ENCODE measurements around the gene ST7. TPM values are rescaled to one million over a fixed set of nuclear protein-coding genes. Genes with fewer than 3 reads are reported as not detected.
A peak's percentile ranks its signal among the peaks of the same experiment; 100 is the strongest.
"Not testable (repeated sequence)": the region's sequence is repeated elsewhere in the genome, so short reads cannot be mapped to it uniquely, and the experiment has no call there.

Gene ST7
- total RNA-seq, 1 experiment from 2014 or later: 20.8 TPM

DNA sequence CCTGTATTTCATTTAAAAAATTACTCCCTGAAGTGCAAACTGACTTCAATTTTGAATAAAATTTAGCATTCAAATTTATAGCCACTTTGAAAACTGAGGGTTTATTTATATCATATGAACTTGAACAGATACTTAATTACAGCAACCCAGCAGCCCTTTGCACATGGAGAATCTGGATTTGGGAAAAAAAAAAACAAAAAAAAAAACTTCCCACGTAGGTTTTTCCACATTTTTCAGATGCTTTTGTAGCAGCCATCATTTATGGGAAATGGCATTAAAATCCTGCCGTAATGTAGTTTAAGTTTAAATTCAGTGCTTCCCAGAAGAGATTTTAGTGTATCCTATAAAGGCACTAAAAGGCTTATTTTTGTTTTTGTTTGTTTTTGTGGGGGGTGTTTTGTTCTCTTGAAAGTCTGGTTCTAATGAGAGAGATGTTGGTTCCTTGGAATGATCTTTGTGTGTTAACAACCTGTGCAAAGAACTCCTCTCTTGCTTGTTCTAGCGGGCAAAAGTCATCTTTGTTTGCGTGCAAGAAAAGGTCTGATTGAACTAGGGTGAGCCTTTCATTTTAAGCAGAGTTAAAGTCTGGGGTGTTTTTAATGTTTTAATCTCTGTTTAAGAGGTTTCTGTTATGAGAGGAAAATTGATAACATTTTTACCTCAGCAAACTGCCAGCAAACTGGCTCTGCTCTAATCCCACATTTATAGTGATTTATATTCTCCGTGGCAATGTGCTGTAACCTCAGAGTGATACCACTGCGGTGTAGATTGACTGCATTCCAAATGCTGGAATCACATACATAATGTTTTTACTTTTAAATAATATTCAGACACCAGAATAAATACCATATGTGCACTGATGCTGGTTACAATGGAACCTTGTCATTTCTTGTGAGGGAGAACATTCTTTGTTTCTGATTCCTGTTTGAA, 264.1 kb downstream of the ST7 start:
- DNase-seq (ENCODE audit: low read depth): peak; percentile 17

DNA sequence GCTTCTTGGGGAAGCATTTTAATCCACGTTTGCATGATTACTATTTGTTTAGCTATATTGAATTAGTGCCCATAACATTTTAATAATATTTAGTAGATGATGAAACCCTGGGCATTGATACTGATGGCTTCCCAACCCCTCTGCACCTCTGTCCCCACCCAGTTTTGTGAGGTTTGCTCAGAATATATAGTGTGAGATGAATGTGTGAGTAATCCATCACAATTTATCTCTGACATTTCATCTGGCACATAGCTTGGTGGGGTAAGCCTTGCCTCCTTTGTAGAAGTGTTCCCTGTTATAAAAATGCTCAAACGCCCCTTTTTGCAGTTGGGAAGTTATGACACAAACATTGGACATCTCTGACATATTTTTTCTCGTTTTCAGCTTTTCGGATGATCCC, 265.4 kb downstream of the ST7 start:
- no peak for DNase-seq (ENCODE audit: low read depth)

DNA sequence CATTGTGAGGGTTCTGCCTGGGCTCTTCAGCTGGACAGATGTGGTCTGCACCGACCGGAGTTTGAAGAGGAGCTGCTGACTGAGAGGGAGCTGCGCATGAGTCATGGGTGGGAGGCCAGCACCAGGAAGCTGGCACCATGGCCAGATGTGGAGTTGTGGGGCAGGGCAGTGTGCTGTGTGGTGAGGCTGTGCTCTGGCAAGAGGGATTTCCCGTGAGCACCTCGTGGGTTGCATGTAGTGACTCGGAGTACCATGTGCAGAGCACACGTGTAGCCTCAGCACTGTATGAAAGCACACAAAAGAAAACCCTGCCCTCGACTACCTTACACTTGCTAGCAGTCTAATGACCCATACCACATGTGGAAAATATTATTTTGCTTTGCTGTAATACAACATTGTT, 266.2 kb downstream of the ST7 start:
- DNase-seq (ENCODE audit: low read depth): peak; percentile 34

DNA sequence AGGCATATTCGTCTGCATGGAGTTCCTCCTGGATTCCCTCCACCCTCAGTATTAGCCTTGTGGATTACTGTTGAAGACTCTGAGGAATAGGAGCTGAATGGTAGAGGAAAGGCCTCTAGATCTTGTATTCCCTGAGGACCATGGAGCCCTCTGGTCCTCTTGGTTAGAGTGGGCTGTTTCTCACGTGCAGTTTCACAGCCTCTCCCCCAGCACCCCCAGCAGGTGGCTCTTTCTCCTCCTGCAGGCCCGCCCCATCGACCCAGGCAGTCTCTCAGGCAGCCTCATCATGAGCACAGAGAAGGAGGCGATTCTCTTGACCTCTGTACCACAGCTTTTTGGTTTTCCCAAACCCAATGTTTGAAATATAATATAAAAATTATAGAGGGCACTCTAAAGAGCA, 267.5 kb downstream of the ST7 start:
- no peak for DNase-seq (ENCODE audit: low read depth)

DNA sequence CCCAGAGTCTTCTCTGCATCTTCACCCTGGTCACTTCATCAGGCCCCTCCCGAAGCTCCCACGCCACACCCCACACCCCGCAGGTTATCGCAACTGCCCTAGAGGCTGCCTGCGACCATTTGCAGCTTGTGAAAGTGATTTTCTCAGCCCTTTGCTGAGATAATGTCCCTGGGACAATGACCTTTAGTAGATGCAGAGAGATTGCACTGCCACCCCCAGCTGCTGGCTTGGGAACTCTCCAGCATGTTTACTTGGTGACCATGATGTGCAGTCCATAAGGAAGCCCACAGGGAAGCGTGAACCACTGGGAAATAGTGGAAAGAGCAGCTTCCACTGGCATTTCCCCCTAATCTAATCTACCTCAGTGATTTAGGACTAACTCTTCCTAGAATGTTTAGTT, 272.2 kb downstream of the ST7 start:
- no peak for DNase-seq (ENCODE audit: low read depth)

DNA sequence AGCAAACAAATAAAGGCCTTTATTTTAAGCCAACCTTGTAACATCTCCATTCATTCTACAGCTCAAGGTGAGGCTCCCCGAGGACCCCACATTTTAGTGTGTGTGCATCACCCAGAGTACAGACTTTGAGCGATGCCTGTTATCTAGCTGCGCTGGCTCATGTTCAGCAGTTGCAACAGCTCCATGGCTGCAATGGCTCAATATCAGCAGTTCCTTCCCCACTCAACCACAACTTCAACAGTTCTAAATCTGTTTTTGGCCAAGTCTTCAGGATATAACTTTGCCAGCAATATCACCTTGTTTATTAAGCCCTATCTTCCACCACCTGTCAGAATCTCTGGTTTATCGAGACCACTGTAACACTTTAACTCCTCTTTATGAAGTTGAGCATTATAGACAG, 273.8 kb downstream of the ST7 start:
- no peak for DNase-seq (ENCODE audit: low read depth)

DNA sequence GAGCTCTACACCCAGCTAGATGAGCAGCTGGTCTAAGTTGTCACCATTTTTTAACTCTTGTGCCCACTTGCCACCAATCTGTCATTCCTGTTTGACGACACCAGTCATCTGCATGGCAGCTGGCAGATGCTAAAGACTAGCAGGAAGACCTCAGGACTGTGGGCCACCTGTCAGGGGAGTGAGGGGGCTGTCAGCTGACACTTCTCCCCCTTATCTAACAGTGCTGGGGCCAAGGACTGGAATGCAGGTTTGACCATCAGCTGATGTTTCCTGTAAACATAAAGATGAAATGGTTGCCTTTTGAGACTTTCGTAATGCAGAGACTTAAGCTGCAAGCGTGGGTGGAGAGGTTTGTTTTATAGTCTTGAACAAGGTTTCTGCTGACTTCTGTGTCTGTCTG, 276.0 kb downstream of the ST7 start:
- DNase-seq (ENCODE audit: low read depth): peak; percentile 91

DNA sequence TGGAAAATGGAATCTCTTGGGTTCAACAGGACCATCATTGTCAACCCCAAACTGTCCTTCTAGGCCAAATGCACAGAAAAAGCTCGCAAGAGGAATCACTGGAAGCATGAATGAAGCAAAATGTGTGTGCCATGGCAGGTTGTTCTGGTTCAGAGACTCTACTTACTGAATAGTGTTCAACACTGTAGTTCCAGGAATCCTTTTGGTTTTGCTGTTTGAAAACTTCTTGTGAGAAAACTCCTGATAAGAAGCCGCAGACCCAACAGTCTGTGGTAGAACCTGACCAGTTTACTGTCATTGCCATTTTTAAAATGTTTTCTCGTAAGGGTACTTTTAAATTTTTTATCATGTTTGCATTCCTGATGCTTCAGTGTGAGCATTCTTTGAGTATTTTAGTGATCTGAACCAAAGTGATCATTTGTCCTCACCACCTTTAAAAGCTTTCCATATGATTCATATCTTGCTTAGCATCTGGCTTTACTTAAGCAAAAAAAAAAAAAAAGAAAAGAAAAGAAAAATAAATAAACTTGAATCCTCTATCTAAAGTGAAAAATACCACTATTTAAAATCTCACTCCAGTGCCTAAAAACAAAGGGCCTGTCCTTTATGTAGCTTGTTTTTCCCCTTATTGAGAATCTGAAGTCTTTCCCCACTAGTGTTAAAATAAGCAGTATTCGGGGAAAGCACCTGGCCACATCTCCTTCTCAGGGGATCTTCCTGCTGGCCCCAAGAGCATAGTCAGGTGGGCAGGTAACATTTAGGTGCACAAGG, 277.2 kb downstream of the ST7 start:
- peak; percentile 18 for DNase-seq (ENCODE audit: low read depth)

DNA sequence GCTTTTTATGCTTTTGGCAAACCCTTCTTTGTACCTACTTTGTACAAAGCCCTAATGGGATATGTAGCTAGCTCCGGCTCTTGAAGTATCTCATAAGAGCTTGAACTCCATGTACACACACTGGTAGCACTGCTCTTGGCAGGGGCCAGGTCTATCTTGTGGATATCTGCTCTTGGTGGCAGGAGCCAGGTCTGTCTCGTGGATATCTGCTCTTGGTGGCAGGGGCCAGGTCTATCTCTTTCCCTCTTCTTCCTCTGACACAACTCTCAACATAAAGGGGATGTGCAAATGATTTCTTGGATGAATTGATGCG, 277.7 kb downstream of the ST7 start:
- no peak for DNase-seq (ENCODE audit: low read depth)

DNA sequence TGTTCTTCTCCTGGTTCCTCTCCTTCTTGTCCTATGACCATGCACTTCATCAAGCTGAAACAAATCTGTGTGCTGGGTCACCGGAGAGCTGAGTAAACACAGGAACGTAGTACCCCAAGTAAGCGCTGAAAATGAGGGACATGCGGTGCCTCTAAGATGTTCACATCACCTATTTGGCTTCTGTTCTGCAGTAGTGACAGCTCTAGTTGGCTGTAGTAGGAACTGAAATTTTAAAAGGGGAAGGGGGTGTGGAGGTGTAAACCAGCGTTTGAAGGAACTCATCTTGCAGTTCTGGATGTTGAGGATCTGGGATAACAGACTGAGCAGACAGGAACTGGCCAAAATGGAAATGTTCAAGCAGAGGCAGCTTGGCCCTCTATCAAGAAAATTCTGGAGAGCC, 284.3 kb downstream of the ST7 start:
- no peak for DNase-seq (ENCODE audit: low read depth)

DNA sequence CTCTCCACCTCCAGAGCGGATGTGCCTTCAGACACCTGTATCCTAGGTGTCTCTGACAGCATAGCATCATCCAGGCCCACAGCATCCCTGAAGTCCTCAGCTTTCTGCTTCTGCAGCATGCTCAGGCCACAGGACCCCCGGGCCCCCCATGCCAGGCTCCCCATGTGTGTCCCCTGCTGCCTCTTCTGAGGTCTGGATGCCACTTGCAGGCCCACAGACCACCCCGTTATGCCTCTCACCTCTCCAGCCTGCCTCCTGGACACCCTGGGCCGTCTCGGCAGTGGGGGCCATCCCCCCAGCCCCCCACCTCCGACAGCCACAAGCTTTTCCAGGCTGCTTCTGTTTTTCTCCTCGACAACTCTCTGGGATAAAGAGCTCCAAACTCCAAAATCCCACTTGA, 285.2 kb downstream of the ST7 start:
- DNase-seq (ENCODE audit: low read depth): no peak

DNA sequence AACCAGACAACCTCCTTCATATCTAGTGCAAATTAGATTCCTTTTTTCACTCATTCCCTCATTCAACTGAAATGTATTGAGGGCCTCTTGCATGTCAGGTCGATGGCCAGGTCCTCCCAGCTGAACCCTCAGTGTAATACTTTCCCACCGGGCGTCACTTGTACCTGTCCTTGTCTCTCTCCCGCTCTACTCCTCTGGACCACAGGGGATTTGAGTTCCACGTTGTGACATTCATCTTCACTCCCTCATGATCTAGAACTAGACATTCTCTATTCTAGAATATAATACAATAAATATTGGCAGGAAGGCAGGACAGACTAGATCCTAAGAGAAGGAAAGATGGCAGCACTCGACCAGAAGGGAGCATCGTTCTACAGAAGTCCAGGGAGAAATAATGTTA, 285.6 kb downstream of the ST7 start:
- DNase-seq (ENCODE audit: low read depth): no peak

DNA sequence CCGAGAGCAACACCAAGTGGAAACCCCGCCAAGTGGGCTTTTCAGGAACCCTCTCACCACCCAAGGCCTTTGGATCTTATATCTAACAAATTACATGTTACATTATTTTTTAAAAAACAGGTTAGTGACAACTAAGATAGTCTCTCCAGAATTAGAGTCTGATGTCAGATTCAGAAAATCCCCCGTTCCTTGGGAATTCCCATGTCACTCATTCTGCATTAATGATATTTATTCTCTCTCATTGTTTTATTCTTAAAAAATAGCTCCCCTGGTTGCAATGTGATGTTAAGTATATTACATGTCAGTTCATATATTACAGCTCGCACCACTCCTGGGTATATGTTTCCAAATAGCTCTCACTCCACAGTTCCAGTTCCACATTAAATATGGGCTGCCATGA, 287.8 kb downstream of the ST7 start:
- DNase-seq (ENCODE audit: low read depth): no peak

DNA sequence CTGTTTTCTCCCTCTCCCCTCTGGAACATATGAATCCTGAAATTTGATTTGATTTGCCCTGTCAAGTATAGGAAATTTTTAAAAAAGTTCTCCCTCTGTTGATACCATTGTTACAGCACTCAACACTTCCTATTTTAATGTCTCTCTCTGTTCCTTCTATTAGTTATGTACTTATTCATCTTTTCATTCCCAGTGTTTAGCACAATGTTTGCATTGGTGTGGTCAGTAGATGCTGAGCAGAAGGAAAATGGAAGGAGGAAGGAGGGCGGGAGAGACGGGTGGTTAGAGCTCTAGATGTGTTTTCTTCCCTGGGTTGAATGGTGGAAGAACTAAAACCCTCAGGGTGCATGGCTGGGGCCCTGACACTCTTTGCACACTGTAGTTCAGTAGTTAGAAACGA, 290.1 kb downstream of the ST7 start:
- DNase-seq (ENCODE audit: low read depth): no peak

DNA sequence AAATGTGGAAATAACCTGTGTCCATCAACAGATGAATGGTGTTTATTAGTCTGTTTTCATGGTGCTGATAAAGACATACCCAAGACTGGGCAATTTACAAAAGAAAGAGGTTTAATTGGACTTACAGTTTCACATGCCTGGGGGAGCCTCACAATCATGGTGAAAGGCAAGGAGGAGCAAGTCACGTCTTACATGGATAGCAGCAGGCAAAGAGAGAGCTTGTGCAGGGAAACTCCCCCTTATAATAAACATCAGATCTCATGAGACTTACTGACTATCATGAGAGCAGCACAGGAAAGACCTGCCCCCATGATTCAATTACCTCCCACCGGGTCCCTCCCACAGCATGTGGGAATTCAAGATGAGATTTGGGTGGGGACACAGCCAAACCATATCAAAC, 292.4 kb downstream of the ST7 start:
- not testable (repeated sequence) for DNase-seq (ENCODE audit: low read depth)

DNA sequence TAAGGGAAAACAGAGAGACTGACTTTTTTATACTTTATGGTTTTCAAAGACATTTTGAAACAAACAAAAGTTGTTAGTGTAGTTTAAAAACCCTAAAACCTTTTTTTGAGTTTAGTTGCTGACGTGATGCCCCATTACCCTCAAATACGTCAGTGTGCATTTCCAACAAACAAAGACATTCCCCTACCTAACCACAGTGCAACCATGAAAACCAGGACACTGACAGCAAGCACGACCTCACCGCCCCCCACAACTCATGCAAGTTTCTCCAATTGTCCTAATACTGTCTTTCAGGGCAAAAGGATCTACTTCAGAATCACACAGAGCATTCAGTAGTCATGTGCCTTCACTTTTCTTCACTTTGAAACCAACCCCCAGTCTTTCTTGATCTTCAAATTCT, 294.5 kb downstream of the ST7 start:
- no peak for DNase-seq (ENCODE audit: low read depth)

DNA sequence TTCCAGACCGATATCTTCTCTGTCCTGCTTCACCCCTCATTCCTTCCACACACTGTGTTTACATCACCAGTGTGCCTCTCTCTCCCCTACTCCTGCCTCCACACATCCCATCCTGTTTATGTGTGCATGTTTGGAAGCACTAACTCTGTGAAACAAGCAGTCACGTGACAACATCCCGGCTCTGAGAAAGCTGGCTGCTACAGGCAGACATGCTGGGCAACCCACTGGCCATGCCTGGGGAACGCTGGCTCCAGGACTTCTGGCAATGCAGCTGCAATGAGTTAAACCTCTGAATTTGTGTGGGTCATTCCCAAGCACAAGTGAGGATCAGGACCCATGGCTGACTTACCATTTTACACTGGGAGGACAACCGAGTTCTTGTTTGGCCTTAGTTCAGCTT, 295.5 kb downstream of the ST7 start:
- DNase-seq (ENCODE audit: low read depth): no peak

DNA sequence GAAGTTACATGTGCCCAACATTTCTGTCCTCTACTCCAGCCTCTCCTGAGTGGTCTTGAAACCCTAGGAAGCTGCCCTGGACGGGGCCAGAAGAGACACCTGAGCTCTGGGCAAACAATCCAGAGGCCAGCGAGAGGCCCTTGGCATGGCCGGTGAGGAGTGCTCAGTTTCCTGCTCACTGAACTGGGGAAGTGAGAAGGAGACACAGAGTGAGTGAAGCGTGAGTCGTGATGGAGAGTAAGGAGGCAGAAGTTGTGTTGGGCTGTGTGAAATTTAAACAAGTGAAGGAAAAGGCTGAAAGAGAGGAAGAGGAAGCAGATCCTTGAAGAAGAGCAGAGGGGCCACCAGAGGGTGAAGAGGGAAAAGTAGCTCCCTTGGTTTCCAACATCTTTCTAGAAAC, 296.4 kb downstream of the ST7 start:
- no peak for DNase-seq (ENCODE audit: low read depth)

DNA sequence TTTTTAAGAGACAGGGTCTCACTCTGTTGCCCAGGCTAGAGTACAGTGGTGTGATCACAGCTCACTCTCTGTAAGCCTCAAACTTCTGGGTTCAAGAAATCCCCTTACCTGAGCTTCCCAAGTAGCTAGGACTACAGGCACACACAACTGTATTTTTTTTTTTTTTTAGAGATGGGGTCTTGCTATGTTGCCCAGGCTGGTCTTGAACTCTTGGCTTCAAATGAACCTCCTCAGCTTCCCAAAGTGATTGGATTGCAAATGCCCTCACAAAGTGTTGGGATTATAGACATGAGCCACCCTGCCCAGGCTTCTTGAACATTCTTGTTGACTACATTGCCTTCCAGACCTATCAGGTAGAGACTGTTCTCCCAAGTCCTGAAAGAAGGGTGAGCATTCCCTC, 296.9 kb downstream of the ST7 start:
- DNase-seq (ENCODE audit: low read depth): no peak

DNA sequence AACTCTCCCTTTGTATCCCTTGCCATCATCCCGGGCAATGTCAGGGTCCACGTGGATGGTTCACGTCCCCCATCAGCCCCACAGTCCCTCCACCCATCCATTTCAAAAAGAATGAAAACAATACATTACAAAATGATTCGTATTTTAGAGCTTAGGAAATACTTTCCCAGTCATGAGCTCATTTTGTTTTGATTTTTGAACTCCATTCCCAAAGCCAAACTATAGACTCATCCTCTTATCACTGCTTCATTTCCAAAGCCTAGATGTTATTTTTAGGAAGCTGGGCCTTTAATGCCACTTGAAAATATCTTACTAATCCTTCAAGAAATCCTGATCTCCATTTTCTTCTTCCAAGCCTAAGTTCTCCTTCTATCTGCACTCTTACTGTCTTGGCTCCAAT, 297.5 kb downstream of the ST7 start:
- no peak for DNase-seq (ENCODE audit: low read depth)

DNA sequence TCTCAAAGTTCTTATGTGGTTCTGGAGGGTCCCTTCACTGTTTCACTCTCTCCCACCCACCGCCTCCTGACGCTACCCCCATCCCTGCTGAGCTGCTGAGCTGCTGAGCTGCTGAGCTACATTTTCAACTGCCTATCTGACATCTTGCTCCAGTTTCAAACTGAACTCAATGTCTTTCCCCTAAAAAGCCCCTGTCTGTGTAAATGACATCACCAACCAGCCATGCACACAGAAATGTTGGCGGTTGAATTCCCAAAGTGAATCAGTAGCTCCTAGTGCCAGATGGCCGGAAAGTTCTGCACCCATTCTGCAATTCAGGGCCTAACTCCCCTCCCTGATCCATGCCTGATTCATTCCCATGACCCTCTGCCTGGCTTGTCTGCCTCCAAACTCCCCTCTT, 298.4 kb downstream of the ST7 start:
- DNase-seq (ENCODE audit: low read depth): peak; percentile 69

DNA sequence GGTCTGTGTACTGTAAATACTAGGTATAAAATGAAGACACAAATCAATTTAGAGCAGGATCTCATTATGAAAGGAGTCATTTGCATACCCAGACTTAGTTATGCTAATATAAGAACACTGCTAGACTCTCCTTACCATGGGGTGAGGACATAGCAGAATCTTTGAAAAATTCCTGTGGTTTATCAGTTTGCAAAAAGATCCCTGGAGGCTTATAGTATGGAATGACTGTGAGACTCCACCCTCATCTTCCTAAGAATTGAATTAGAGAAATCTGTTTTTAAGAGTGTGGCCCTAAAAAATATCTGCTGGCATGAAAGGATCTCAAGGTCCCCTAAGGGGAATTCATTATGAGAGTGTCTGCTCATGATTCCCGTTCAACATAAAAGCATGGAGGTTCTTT, 306.3 kb downstream of the ST7 start:
- peak; percentile 56 for DNase-seq (ENCODE audit: low read depth)

DNA sequence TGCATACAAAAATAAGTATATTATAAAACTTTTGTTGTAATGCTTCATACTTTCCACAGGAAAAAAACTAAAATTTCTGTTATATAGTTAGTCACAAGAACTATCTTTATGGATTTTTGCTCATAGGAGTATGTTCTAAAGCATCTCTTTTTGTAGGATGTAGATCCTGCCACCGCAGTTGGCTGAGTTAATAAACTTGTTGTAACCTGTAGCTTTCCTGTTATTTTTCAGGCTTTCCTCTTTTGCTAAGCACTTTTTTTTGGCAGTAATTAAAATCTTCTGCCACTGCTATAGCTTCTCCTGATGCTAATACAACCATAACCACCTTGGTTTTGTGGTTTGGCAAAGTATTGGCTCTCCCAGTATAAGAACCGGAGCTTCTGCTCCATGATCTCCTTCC, 309.2 kb downstream of the ST7 start:
- DNase-seq (ENCODE audit: low read depth): no peak
